ENCODE data around the gene KCNQ5. TPM values are rescaled to one million over a fixed set of nuclear protein-coding genes. Genes with fewer than 3 reads are reported as not detected.

KCNQ5 gene
- total RNA-seq, 1 experiment from 2014 or later = 0.07 TPM

DNA sequence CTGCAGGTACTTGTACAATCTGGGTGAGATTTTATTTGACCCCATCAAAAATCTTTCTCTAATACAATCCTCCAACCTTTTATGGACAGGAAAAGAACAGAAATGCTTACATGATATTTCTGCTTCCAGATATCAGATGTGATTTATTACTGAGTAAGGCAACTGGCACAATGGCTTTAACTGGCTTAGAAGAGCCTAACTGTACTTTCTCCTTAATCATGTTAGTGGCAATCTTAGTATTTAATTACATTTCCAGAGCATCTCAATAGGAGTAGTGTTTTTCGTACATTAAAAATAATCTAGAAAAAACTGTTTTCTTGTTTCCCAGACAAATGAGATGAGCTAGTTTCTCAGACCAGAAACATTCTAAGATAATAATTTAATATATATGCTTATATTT lies 251.6 kb downstream of the KCNQ5 start:
- Histone ChIP-seq H3K4ac (ENCODE audit: low read depth, low read length) (no peak overlapping the region), H3K4me1 (ENCODE audit: insufficient read depth, low read length) (no peaks in the 10 kb centered on the region; the same call in 1 of the 2 replicates), H2BK120ac (ENCODE audit: low read depth, low read length, poor library complexity, severe bottlenecking) (no peak overlapping the region), H3K4me2 (ENCODE audit: insufficient read depth, insufficient read length, low read length) (no peak overlapping the region), H3K18ac (ENCODE audit: insufficient read length, low read depth, low read length) (no peak overlapping the region), H3K56ac (ENCODE audit: insufficient read length, low read depth, low read length) (no peak overlapping the region), H4K20me1 (ENCODE audit: control insufficient read depth, insufficient read depth, insufficient read length) (no peaks in the 10 kb centered on the region), H3K23ac (ENCODE audit: insufficient read length, low read depth, low read length) (no peak overlapping the region), H3K9me3 (ENCODE audit: control insufficient read depth, low read depth, low read length) (no peaks in the 10 kb centered on the region), H3K79me2 (ENCODE audit: insufficient read depth, low read length) (no peaks in the 10 kb centered on the region), H2AK5ac (ENCODE audit: insufficient read length, low read length) (no peak overlapping the region), H3K9ac (ENCODE audit: extremely low read depth, insufficient read length, low read length) (no peak overlapping the region), H3K23me2 (ENCODE audit: insufficient read length, low read depth, low read length, poor library complexity, severe bottlenecking) (no peaks in the 10 kb centered on the region), H2AFZ (ENCODE audit: low read length) (no peak overlapping the region), H2BK20ac (ENCODE audit: low read depth, low read length, poor library complexity, severe bottlenecking) (no peak overlapping the region), H4K8ac (replicated peaks; ENCODE audit: insufficient read length, low read depth, low read length) (no peak overlapping the region), H3K79me1 (ENCODE audit: insufficient read depth, low read depth, low read length, poor library complexity, severe bottlenecking) (no peaks in the 10 kb centered on the region), H3K14ac (ENCODE audit: insufficient read depth, low read length) (no peak overlapping the region), H2BK5ac (ENCODE audit: insufficient read length, low read length) (no peak overlapping the region), H3T11ph (ENCODE audit: low read length) (no peak overlapping the region), H2BK15ac (ENCODE audit: low read depth, low read length) (no peak overlapping the region), H4K91ac (ENCODE audit: insufficient read length, low read depth, low read length) (no peak overlapping the region), H4K5ac (ENCODE audit: insufficient read length, low read depth, low read length) (no peak overlapping the region), H3K27ac (ENCODE audit: insufficient read length, low read depth, low read length) (no peak overlapping the region), H2BK12ac (ENCODE audit: insufficient read length, low read depth, low read length) (no peak overlapping the region), H3K27me3 (ENCODE audit: insufficient read depth, low read length) (no peaks in the 10 kb centered on the region)
- no CpG with 5 or more reads among the region's 1 CpG for WGBS (ENCODE audit: extremely low coverage, insufficient read length, low lambda C conversion rate)
- DNase-seq = no peak
- H3K4me3 Mint-ChIP-seq = no peak overlapping the region
- no peaks in the 10 kb centered on the region for H3K36me3 Mint-ChIP-seq (ENCODE audit: insufficient read depth in 1 of 3, low read depth in 3 of 3)
- no peak overlapping the region for H3K27ac Mint-ChIP-seq
- TF ChIP-seq, protein P1, sequence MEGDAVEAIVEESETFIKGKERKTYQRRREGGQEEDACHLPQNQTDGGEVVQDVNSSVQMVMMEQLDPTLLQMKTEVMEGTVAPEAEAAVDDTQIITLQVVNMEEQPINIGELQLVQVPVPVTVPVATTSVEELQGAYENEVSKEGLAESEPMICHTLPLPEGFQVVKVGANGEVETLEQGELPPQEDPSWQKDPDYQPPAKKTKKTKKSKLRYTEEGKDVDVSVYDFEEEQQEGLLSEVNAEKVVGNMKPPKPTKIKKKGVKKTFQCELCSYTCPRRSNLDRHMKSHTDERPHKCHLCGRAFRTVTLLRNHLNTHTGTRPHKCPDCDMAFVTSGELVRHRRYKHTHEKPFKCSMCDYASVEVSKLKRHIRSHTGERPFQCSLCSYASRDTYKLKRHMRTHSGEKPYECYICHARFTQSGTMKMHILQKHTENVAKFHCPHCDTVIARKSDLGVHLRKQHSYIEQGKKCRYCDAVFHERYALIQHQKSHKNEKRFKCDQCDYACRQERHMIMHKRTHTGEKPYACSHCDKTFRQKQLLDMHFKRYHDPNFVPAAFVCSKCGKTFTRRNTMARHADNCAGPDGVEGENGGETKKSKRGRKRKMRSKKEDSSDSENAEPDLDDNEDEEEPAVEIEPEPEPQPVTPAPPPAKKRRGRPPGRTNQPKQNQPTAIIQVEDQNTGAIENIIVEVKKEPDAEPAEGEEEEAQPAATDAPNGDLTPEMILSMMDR (conservative IDR thresholded peaks at IDR 0.05) = no peak
- peaks cover 3 to 4% of the 10 kb centered on the region in 2 experiments; a peak in 3 of 4 replicates for H3K4me1 Mint-ChIP-seq
- no peaks in the 10 kb centered on the region for H3K9me3 Mint-ChIP-seq
- H3K27me3 Mint-ChIP-seq (ENCODE audit: low read depth) = no peaks in the 10 kb centered on the region

All from H9 (cell line).